Measurements from ENCODE around the gene RBM24. TPM values are rescaled to one million over a fixed set of nuclear protein-coding genes. Genes with fewer than 3 reads are reported as not detected.
"Not testable (repeated sequence)": the region's sequence is repeated elsewhere in the genome, so short reads cannot be mapped to it uniquely, and the experiment has no call there.

RBM24 gene
- total and polyA plus RNA-seq, 2 donors (not counting 1 experiment from before 2014, with no cell fraction given), result 2.5 TPM

GRCh38 chr6:17303444-17303843 lies 22.3 kb downstream of the RBM24 start:
- TF ChIP-seq EZH2 (IDR thresholded peaks at IDR 0.05; ENCODE audit: low read length, missing control alignments), result no peak
- TF ChIP-seq, protein P1, sequence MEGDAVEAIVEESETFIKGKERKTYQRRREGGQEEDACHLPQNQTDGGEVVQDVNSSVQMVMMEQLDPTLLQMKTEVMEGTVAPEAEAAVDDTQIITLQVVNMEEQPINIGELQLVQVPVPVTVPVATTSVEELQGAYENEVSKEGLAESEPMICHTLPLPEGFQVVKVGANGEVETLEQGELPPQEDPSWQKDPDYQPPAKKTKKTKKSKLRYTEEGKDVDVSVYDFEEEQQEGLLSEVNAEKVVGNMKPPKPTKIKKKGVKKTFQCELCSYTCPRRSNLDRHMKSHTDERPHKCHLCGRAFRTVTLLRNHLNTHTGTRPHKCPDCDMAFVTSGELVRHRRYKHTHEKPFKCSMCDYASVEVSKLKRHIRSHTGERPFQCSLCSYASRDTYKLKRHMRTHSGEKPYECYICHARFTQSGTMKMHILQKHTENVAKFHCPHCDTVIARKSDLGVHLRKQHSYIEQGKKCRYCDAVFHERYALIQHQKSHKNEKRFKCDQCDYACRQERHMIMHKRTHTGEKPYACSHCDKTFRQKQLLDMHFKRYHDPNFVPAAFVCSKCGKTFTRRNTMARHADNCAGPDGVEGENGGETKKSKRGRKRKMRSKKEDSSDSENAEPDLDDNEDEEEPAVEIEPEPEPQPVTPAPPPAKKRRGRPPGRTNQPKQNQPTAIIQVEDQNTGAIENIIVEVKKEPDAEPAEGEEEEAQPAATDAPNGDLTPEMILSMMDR (conservative IDR thresholded peaks at IDR 0.05 in 1 of 2, IDR thresholded peaks at IDR 0.05 in 1 of 2; ENCODE audit: low read depth in 1 of 2, low read length in 2 of 2), result no peak

GRCh38 chr6:17305219-17306001 lies 24.2 kb downstream of the RBM24 start:
- no peaks in the 10 kb centered on the region for H3K79me2 ChIP-seq (ENCODE audit: control insufficient read depth, insufficient read depth, low read length)
- H4K20me1 ChIP-seq (ENCODE audit: control insufficient read depth, extremely low read depth, insufficient read depth, low read length), result no peaks in the 10 kb centered on the region
- no peak overlapping the region for H3K27ac ChIP-seq (ENCODE audit: insufficient read depth, low read length)
- H3K4me3 ChIP-seq (replicated peaks in 1 of 4; ENCODE audit: control extremely low read depth in 1 of 4, insufficient read depth in 1 of 4, low read depth in 3 of 4, low read length in 4 of 4), result no peak overlapping the region
- no peaks in the 10 kb centered on the region for H3K4me1 ChIP-seq (ENCODE audit: control insufficient read depth, extremely low read depth, insufficient read depth, low read length)
- H2AFZ ChIP-seq (ENCODE audit: low read length), result no peak overlapping the region
- H3K9ac ChIP-seq (ENCODE audit: insufficient read depth, low read length), result no peak overlapping the region
- peak in 1 of 2 donors; percentile 81 for DNase-seq (ENCODE audit: low read depth in 2 of 2)
- no peak for TF ChIP-seq EZH2 (IDR thresholded peaks at IDR 0.05; ENCODE audit: low read length, missing control alignments)
- TF ChIP-seq, protein P1 (conservative IDR thresholded peaks at IDR 0.05 in 1 of 2, IDR thresholded peaks at IDR 0.05 in 1 of 2; ENCODE audit: low read depth in 1 of 2, low read length in 2 of 2), result no peak
- H3K36me3 ChIP-seq (ENCODE audit: control insufficient read depth, insufficient read depth, low read length), result no peaks in the 10 kb centered on the region
- no peak overlapping the region for H3K4me2 ChIP-seq (ENCODE audit: extremely low read depth, insufficient read depth, low read length)
- H3K27me3 ChIP-seq (ENCODE audit: control insufficient read depth, insufficient read depth, low read length), result no peaks in the 10 kb centered on the region
- no peaks in the 10 kb centered on the region for H3K9me3 ChIP-seq (ENCODE audit: control insufficient read depth, insufficient read depth, low read depth, low read length)

More at GRCh38 chr6:17303444-17303843, 22.3 kb downstream of the RBM24 start:
- Histone ChIP-seq H3K27me3 (ENCODE audit: control insufficient read depth, insufficient read depth, low read length) (no peaks in the 10 kb centered on the region), H3K79me2 (ENCODE audit: control insufficient read depth, insufficient read depth, low read length) (no peaks in the 10 kb centered on the region), H3K9ac (ENCODE audit: insufficient read depth, low read length) (no peak overlapping the region), H4K20me1 (ENCODE audit: control insufficient read depth, extremely low read depth, insufficient read depth, low read length) (no peaks in the 10 kb centered on the region), H2AFZ (ENCODE audit: low read length) (no peak overlapping the region), H3K4me2 (ENCODE audit: extremely low read depth, insufficient read depth, low read length) (no peak overlapping the region), H3K27ac (ENCODE audit: insufficient read depth, low read length) (no peak overlapping the region), H3K4me3 (replicated peaks in 1 of 4; ENCODE audit: control extremely low read depth in 1 of 4, insufficient read depth in 1 of 4, low read depth in 3 of 4, low read length in 4 of 4) (no peak overlapping the region), H3K9me3 (ENCODE audit: control insufficient read depth, insufficient read depth, low read depth, low read length) (no peaks in the 10 kb centered on the region), H3K36me3 (ENCODE audit: control insufficient read depth, insufficient read depth, low read length) (no peaks in the 10 kb centered on the region), H3K4me1 (ENCODE audit: control insufficient read depth, extremely low read depth, insufficient read depth, low read length) (no peaks in the 10 kb centered on the region)
- DNase-seq (ENCODE audit: low read depth in 2 of 2), result no peak

GRCh38 chr6:17311595-17312311 lies 30.6 kb downstream of the RBM24 start:
- H4K20me1 ChIP-seq (ENCODE audit: control insufficient read depth, extremely low read depth, insufficient read depth, low read length), result no peaks in the 10 kb centered on the region
- no peak overlapping the region for H2AFZ ChIP-seq (ENCODE audit: low read length)
- H3K27ac ChIP-seq (ENCODE audit: insufficient read depth, low read length), result no peak overlapping the region
- no peaks in the 10 kb centered on the region for H3K79me2 ChIP-seq (ENCODE audit: control insufficient read depth, insufficient read depth, low read length)
- DNase-seq (ENCODE audit: low read depth in 2 of 2), result peak; percentile 26 to 64
- H3K4me2 ChIP-seq (ENCODE audit: extremely low read depth, insufficient read depth, low read length), result no peak overlapping the region
- no peaks in the 10 kb centered on the region for H3K9me3 ChIP-seq (ENCODE audit: control insufficient read depth, insufficient read depth, low read depth, low read length)
- no peaks in the 10 kb centered on the region for H3K4me1 ChIP-seq (ENCODE audit: control insufficient read depth, extremely low read depth, insufficient read depth, low read length)
- no peaks in the 10 kb centered on the region for H3K36me3 ChIP-seq (ENCODE audit: control insufficient read depth, insufficient read depth, low read length)
- H3K9ac ChIP-seq (ENCODE audit: insufficient read depth, low read length), result no peak overlapping the region
- H3K27me3 ChIP-seq (ENCODE audit: control insufficient read depth, insufficient read depth, low read length), result no peaks in the 10 kb centered on the region
- no peak overlapping the region for H3K4me3 ChIP-seq (replicated peaks in 1 of 4; ENCODE audit: control extremely low read depth in 1 of 4, insufficient read depth in 1 of 4, low read depth in 3 of 4, low read length in 4 of 4)
- no peak for TF ChIP-seq EZH2 (IDR thresholded peaks at IDR 0.05; ENCODE audit: low read length, missing control alignments)
- TF ChIP-seq, protein P1 (conservative IDR thresholded peaks at IDR 0.05 in 1 of 2, IDR thresholded peaks at IDR 0.05 in 1 of 2; ENCODE audit: low read depth in 1 of 2, low read length in 2 of 2), result no peak

DNA sequence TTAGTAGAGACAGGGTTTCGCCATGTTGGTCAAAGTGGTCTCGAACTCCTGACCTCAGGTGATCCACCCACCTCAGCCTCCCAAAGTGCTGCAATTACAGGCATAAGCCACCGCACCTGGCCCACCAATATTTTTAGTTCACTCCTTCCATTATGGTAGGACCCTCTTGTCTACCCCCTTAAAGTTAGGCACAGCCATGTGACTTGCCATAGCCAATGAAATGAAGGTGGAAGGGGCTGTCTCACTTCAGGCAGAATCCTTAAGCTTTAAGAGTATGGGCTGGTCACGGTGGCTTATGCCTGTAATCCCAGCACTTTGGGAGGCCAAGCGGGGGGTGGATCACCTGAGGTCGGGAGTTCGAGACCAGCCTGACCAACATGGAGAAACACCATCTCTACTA lies 32.1 kb downstream of the RBM24 start:
- H3K4me1 ChIP-seq (ENCODE audit: control insufficient read depth, extremely low read depth, insufficient read depth, low read length), result not testable (repeated sequence)

More for the DNA sequence above, 32.1 kb downstream of the RBM24 start:
- not testable (repeated sequence) for H2AFZ ChIP-seq (ENCODE audit: low read length); H3K27ac ChIP-seq (ENCODE audit: insufficient read depth, low read length); H3K9ac ChIP-seq (ENCODE audit: insufficient read depth, low read length); H4K20me1 ChIP-seq (ENCODE audit: control insufficient read depth, extremely low read depth, insufficient read depth, low read length); H3K9me3 ChIP-seq (ENCODE audit: control insufficient read depth, insufficient read depth, low read depth, low read length); H3K79me2 ChIP-seq (ENCODE audit: control insufficient read depth, insufficient read depth, low read length); H3K4me3 ChIP-seq (replicated peaks in 1 of 4; ENCODE audit: control extremely low read depth in 1 of 4, insufficient read depth in 1 of 4, low read depth in 3 of 4, low read length in 4 of 4); DNase-seq (ENCODE audit: low read depth in 2 of 2); H3K27me3 ChIP-seq (ENCODE audit: control insufficient read depth, insufficient read depth, low read length); H3K36me3 ChIP-seq (ENCODE audit: control insufficient read depth, insufficient read depth, low read length); H3K4me2 ChIP-seq (ENCODE audit: extremely low read depth, insufficient read depth, low read length)
